BE2C (cell line): ENCODE results near the gene RPS21.

Experiments used
- DNase-seq: peaks from one replicate; pipeline ENCODE4 v3.0.0-alpha.2; 2020
- H3K27me3 ChIP-seq: fragments of 250-450 bp; sonication (Bioruptor Pico); 2 replicates; pipeline ENCODE4 v1.5.1; 2020; ENCODE audit warnings: mild to moderate bottlenecking
- H3K36me3 ChIP-seq: fragments of 250-450 bp; sonication (Bioruptor Pico); 2 replicates; pipeline ENCODE4 v1.5.1; 2020; ENCODE audit warnings: mild to moderate bottlenecking
- H3K4me1 ChIP-seq: fragments of 250-450 bp; sonication (Bioruptor Pico); 2 replicates; pipeline ENCODE4 v1.5.1; 2020
- H3K4me3 ChIP-seq: 2 replicates; pipeline ENCODE4 v1.5.1; 2011; ENCODE audit warnings: low read depth, low read length
- H3K9me3 ChIP-seq: fragments of 250-450 bp; sonication (Bioruptor Pico); 2 replicates; pipeline ENCODE4 v1.5.1; 2020
- CTCF ChIP-seq: IDR thresholded peaks from 2 replicates; pipeline ENCODE4 v1.5.1; 2012; ENCODE audit warnings: mild to moderate bottlenecking, low read depth, low read length

Gene RPS21

GRCh38 chr20:62376112-62377063 lies 10.5 kb upstream of the RPS21 start:
- Histone ChIP-seq H3K4me3 (no peak overlapping the region), H3K36me3 (no peaks in the 10 kb centered on the region), H3K27me3 (no peaks in the 10 kb centered on the region), H3K9me3 (no peaks in the 10 kb centered on the region), H3K4me1 (peaks cover 18% of the 10 kb centered on the region)
- DNase-seq: peak; percentile 78
- TF ChIP-seq CTCF: peak; percentile 56

GRCh38 chr20:62377064-62377461 lies 9.8 kb upstream of the RPS21 start:
- Histone ChIP-seq H3K4me1 (peaks cover 18% of the 10 kb centered on the region), H3K4me3 (no peak overlapping the region), H3K27me3 (no peaks in the 10 kb centered on the region), H3K36me3 (peaks cover 3% of the 10 kb centered on the region; the same call in 1 of the 2 replicates), H3K9me3 (no peaks in the 10 kb centered on the region)
- DNase-seq: no peak
- TF ChIP-seq CTCF: no peak

- H3K36me3 ChIP-seq: peaks cover 3% of the 10 kb centered on the region; the same call in 1 of the 2 replicates
- no peak for TF ChIP-seq CTCF
- H3K4me3 ChIP-seq: no peak overlapping the region
- DNase-seq: no peak
- H3K9me3 ChIP-seq: no peaks in the 10 kb centered on the region
- no peaks in the 10 kb centered on the region for H3K27me3 ChIP-seq
- H3K4me1 ChIP-seq: peaks cover 21% of the 10 kb centered on the region
Observed at GRCh38 chr20:62377615-62378178, 9.2 kb upstream of the RPS21 start.

GRCh38 chr20:62378215-62378614 lies 8.7 kb upstream of the RPS21 start:
- Histone ChIP-seq H3K9me3 (no peaks in the 10 kb centered on the region), H3K4me1 (peaks cover 21% of the 10 kb centered on the region), H3K36me3 (peaks cover 3% of the 10 kb centered on the region; the same call in 1 of the 2 replicates), H3K27me3 (no peaks in the 10 kb centered on the region), H3K4me3 (no peak overlapping the region)
- TF ChIP-seq CTCF: no peak
- DNase-seq: no peak

- Histone ChIP-seq H3K4me1 (peaks cover 15% of the 10 kb centered on the region), H3K27me3 (no peaks in the 10 kb centered on the region), H3K4me3 (no peak overlapping the region), H3K9me3 (no peaks in the 10 kb centered on the region), H3K36me3 (peaks cover 3% of the 10 kb centered on the region; the same call in 1 of the 2 replicates)
- no peak for DNase-seq
- TF ChIP-seq CTCF: no peak
Observed at GRCh38 chr20:62381202-62381797, 5.6 kb upstream of the RPS21 start.
